HepG2 (cell line): ENCODE data around the gene SPC24. TPM values are rescaled to one million over a fixed set of nuclear protein-coding genes. Genes with fewer than 3 reads are reported as not detected.

ENCODE experiments used
- ATAC-seq: fragments of 200-7000 bp; cut with Tn5 transposase; 3 replicates; pipeline ENCODE4 v1.9.1; 2020; ENCODE audit warnings: mild to moderate bottlenecking, moderate library complexity
- BruUV-seq: library from RNA; stranded (reverse); fragments of 400-500 nt; replicated peaks from 2 replicates; lab custom pipeline; 2021; lab: Mats Ljungman, UMichigan
- CTCF ChIA-PET: fragments of 300-600 bp; formaldehyde crosslinking; extraction: SDS; loops from one replicate; lab custom pipeline; 2021; ENCODE audit warnings: low total read pairs, inconsistent platforms, low intra/inter-chr PET ratio; lab: Yijun Ruan, JAX
- POLR2A ChIA-PET: fragments of 350-600 bp; sonication (Branson Sonifier 250); formaldehyde crosslinking; loops from one replicate; lab custom pipeline; 2020; ENCODE audit warnings: antibody characterized with exemption, inconsistent platforms; lab: Yijun Ruan, JAX
- DNase-seq: peaks from one replicate; pipeline ENCODE4 v3.0.0-alpha.2; 2015; ENCODE audit warnings: low spot score
- FAIRE-seq: peaks from 3 replicates; lab custom pipeline; 2011; peaks lifted over from hg19 to GRCh38; lab: Jason Lieb, UNC
- H2AFZ ChIP-seq: one replicate; pipeline ENCODE4 v1.6.1; 2011; ENCODE audit warnings: low read length, inconsistent platforms
- H3K27ac ChIP-seq: fragments of 300-600 bp; 3 replicates; pipeline ENCODE4 v1.8.0; 2011; ENCODE audit warnings: mixed run types, mild to moderate bottlenecking, mixed read lengths, low read length, inconsistent platforms; ENCODE audit not compliant: insufficient read depth; ENCODE audit errors: extremely low read length
- H3K27me3 ChIP-seq, 2 experiments: fragments of 200-600 bp in 1 of 2; 2 replicates in 1 of 2; 3 replicates in 1 of 2; pipeline versions ENCODE4 v1.6.0 to v1.8.0; 2011; ENCODE audit warnings: low read length in 2 of 2, mild to moderate bottlenecking in 2 of 2, moderate library complexity in 2 of 2, inconsistent platforms in 1 of 2; ENCODE audit not compliant: insufficient read depth in 2 of 2, control insufficient read depth in 1 of 2
- H3K36me3 ChIP-seq, 2 experiments: fragments of 200-600 bp in 1 of 2; replicated peaks in 1 of 2; 2 replicates in 1 of 2; 3 replicates in 1 of 2; pipeline versions ENCODE4 v1.5.1 to v1.8.0; 2011; ENCODE audit warnings: low read length in 2 of 2, inconsistent platforms in 1 of 2; ENCODE audit not compliant: insufficient read depth in 2 of 2, control insufficient read depth in 1 of 2
- H3K4me1 ChIP-seq: 2 replicates; pipeline ENCODE4 v1.5.1; 2012; ENCODE audit warnings: low read length, inconsistent platforms; ENCODE audit not compliant: insufficient read depth
- H3K4me2 ChIP-seq: 2 replicates; pipeline ENCODE4 v1.6.0; 2011; ENCODE audit warnings: low read depth, low read length, inconsistent platforms
- H3K4me3 ChIP-seq, 3 experiments: fragments of 200-600 bp in 1 of 3; sonication (generic), shearing (Covaris generic) in 1 of 3; replicated peaks in 1 of 3; 2 replicates each; pipeline ENCODE4 v1.5.1; 2011 to 2016; ENCODE audit warnings: low read length in 3 of 3, inconsistent platforms in 2 of 3, low read depth in 2 of 3, mild to moderate bottlenecking in 2 of 3, control low read depth in 1 of 3, mixed read lengths in 1 of 3; ENCODE audit not compliant: insufficient read depth in 1 of 3
- H3K79me2 ChIP-seq: one replicate; pipeline ENCODE4 v1.6.1; 2011; ENCODE audit warnings: low read length, inconsistent platforms; ENCODE audit not compliant: insufficient read depth
- H3K9ac ChIP-seq: 2 replicates; pipeline ENCODE4 v1.6.0; 2011; ENCODE audit warnings: mild to moderate bottlenecking, low read depth, low read length, inconsistent platforms; ENCODE audit not compliant: insufficient read depth
- H3K9me3 ChIP-seq: 2 replicates; pipeline ENCODE4 v1.5.1; 2012; ENCODE audit warnings: mild to moderate bottlenecking, low read length
- H4K20me1 ChIP-seq: 2 replicates; pipeline ENCODE4 v1.6.0; 2011; ENCODE audit warnings: inconsistent platforms, mild to moderate bottlenecking, low read length, moderate library complexity; ENCODE audit not compliant: insufficient read depth
- AGO2 ChIP-seq: fragments of 200-400 bp; formaldehyde crosslinking; optimal IDR thresholded peaks from 2 replicates; pipeline ENCODE3; 2017; ENCODE audit warnings: mild to moderate bottlenecking, low read depth, low read length, moderate library complexity
- ARHGAP35 ChIP-seq: sonication (generic); formaldehyde crosslinking; IDR thresholded peaks from 2 replicates; pipeline ENCODE4 v1.9.0; 2022; ENCODE audit warnings: mild to moderate bottlenecking, inconsistent platforms, moderate library complexity, missing genetic modification reagents, borderline replicate concordance
- ATF1 ChIP-seq: IDR thresholded peaks from 2 replicates; pipeline ENCODE4 v1.6.1; 2016; ENCODE audit warnings: mild to moderate bottlenecking, control low read depth
- CBFB ChIP-seq: sonication (generic); formaldehyde crosslinking; IDR thresholded peaks from 2 replicates; pipeline ENCODE4 v1.4.0; 2020; ENCODE audit warnings: missing genetic modification reagents
- CBX5 ChIP-seq: sonication (generic); formaldehyde crosslinking; IDR thresholded peaks from 2 replicates; pipeline ENCODE4 v1.4.0; 2020; ENCODE audit warnings: missing genetic modification reagents, borderline replicate concordance
- EHMT2 ChIP-seq: fragments of 200-600 bp; sonication (generic); IDR thresholded peaks from 2 replicates; pipeline ENCODE4 v1.7.0; 2017; ENCODE audit warnings: antibody characterized with exemption, low read depth, low read length, borderline replicate concordance
- HDAC1 ChIP-seq: sonication (generic); formaldehyde crosslinking; IDR thresholded peaks from 2 replicates; pipeline ENCODE4 v1.5.1; 2020; ENCODE audit warnings: mild to moderate bottlenecking, missing genetic modification reagents
- IRF2 ChIP-seq: IDR thresholded peaks from 2 replicates; pipeline ENCODE4 v1.6.1; 2018; ENCODE audit warnings: missing genetic modification reagents, missing compliant biosample characterization
- POLR2A ChIP-seq, 2 experiments: IDR thresholded peaks; 2 replicates each; pipeline ENCODE4 v1.6.1; 2011; ENCODE audit warnings: low read depth in 2 of 2, low read length in 2 of 2, mild to moderate bottlenecking in 1 of 2, moderate library complexity in 1 of 2; ENCODE audit not compliant: insufficient read depth in 1 of 2
- POLR2G ChIP-seq: fragments of 200-400 bp; formaldehyde crosslinking; IDR thresholded peaks from 2 replicates; pipeline ENCODE4 v1.6.1; 2018; ENCODE audit warnings: mild to moderate bottlenecking, low read depth, low read length, moderate library complexity
- RBFOX2 ChIP-seq: fragments of 200-400 bp; formaldehyde crosslinking; IDR thresholded peaks from 2 replicates; pipeline ENCODE4 v1.6.1; 2017; ENCODE audit warnings: low read depth, mild to moderate bottlenecking, low read length
- SALL1 ChIP-seq: sonication (generic); formaldehyde crosslinking; IDR thresholded peaks from 2 replicates; pipeline ENCODE4 v1.8.0; 2022; ENCODE audit warnings: mild to moderate bottlenecking, missing genetic modification reagents
- ZBTB3 ChIP-seq: sonication (generic); formaldehyde crosslinking; IDR thresholded peaks from 2 replicates; pipeline ENCODE4 v1.4.0; 2020; ENCODE audit warnings: low read depth, mild to moderate bottlenecking, moderate library complexity, missing genetic modification reagents, borderline replicate concordance
- ZC3H13 ChIP-seq: sonication (generic); formaldehyde crosslinking; IDR thresholded peaks from 2 replicates; pipeline ENCODE4 v1.8.1; 2023; ENCODE audit warnings: mild to moderate bottlenecking, missing genetic modification reagents, moderate library complexity
- ZMAT3 ChIP-seq: sonication (generic); formaldehyde crosslinking; conservative IDR thresholded peaks from 2 replicates; pipeline ENCODE4 v1.7.0; 2021; ENCODE audit warnings: missing genetic modification reagents
- ZNF331 ChIP-seq: sonication (generic); formaldehyde crosslinking; IDR thresholded peaks from 2 replicates; pipeline ENCODE4 v1.4.0; 2020; ENCODE audit warnings: missing genetic modification reagents
- ZNF44 ChIP-seq: sonication (generic); formaldehyde crosslinking; IDR thresholded peaks from 2 replicates; pipeline ENCODE4 v1.5.1; 2020; ENCODE audit warnings: mild to moderate bottlenecking, missing genetic modification reagents
- ZNF441 ChIP-seq: sonication (generic); formaldehyde crosslinking; IDR thresholded peaks from 2 replicates; pipeline ENCODE4 v1.7.0; 2021; ENCODE audit warnings: missing genetic modification reagents, borderline replicate concordance
- ZNF558 ChIP-seq: sonication (generic); formaldehyde crosslinking; IDR thresholded peaks from 2 replicates; pipeline ENCODE4 v1.9.0; 2022; ENCODE audit warnings: mild to moderate bottlenecking, missing genetic modification reagents, borderline replicate concordance
- ZNF768 ChIP-seq: sonication (generic); formaldehyde crosslinking; IDR thresholded peaks from 2 replicates; pipeline ENCODE4 v1.4.0; 2020; ENCODE audit warnings: missing genetic modification reagents
- WGBS: methylation state at CpG from one replicate; pipeline ENCODE4 v1.1.6; 2017; ENCODE audit warnings: low lambda C conversion rate; 5-methylcytosine and 5-hydroxymethylcytosine counted together
- in situ Hi-C: cut with HindIII; loops from 2 replicates; pipeline ENCODE4 v1.10.0; 2017; ENCODE audit warnings: low pct_unique_long_range_greater_than_20kb; ENCODE audit not compliant: extremely low pct_ligation_motif_present
- intact Hi-C: fragments of 100-400 bp; cut with micrococcal nuclease; formaldehyde crosslinking; loops from one replicate; pipeline ENCODE4 v1.10.0; 2022; ENCODE audit not compliant: unreplicated experiment
- polyA plus RNA-seq, 8 experiments: library from polyadenylated mRNA; depleted of rRNA in 3 of 8; stranded (reverse) in 7 of 8; unstranded in 1 of 8; fragments of >200 nt; fragmentation: Illumina TruSeq in 4 of 8; extraction: Trizol in 4 of 8; gene quantifications; 2 replicates each; pipeline versions ENCODE4 v1.2.1 to v1.2.3, GENCODE V29; 2011 to 2016; ENCODE audit warnings: low read depth in 4 of 8, missing spikeins in 1 of 8, mixed read lengths in 1 of 8; ENCODE audit not compliant: insufficient read depth in 1 of 8
- total RNA-seq, 5 experiments: library from RNA; depleted of rRNA; stranded (reverse); fragments of >200 nt; fragmentation: Illumina TruSeq; extraction: Trizol; gene quantifications; 2 replicates each; pipeline ENCODE4 v1.2.3, GENCODE V29; 2016; ENCODE audit warnings: low read depth in 1 of 5
- TF ChIP-seq, protein P1 (sequence below): sonication (generic); formaldehyde crosslinking; IDR thresholded peaks from 2 replicates; pipeline ENCODE4 v1.5.1; 2020; ENCODE audit warnings: mild to moderate bottlenecking, moderate library complexity, missing genetic modification reagents

Gene SPC24
- total and polyA plus RNA-seq, 2 of the 13 experiments (the other 11 are each of a cell fraction or from before 2014, with no cell fraction given), result 10.0 to 46.2 TPM

- Histone ChIP-seq H3K4me2 (no peak overlapping the region), H4K20me1 (peaks cover 47% of the 10 kb centered on the region), H3K4me1 (no peaks in the 10 kb centered on the region), H3K9me3 (no peaks in the 10 kb centered on the region), H2AFZ (no peak overlapping the region), H3K27ac (no peak overlapping the region), H3K36me3 (peaks cover 44 to 86% of the 10 kb centered on the region in 2 experiments), H3K9ac (no peak overlapping the region), H3K79me2 (peaks cover 6% of the 10 kb centered on the region), H3K4me3 (no peak overlapping the region), H3K27me3 (no peaks in the 10 kb centered on the region)
- DNase-seq (no peak), ATAC-seq (no peak), FAIRE-seq (no peak)
- over 99% methylated on average over 5 of the region's 6 CpGs for WGBS
- intact Hi-C loops (no loop called here), in situ Hi-C loops (no loop called here)
- ChIA-PET CTCF (no interaction called here), POLR2A (no interaction called here)
- TF ChIP-seq CBFB (CRISPR knock-in tag) (no peak), ZMAT3 (CRISPR knock-in tag) (no peak), ZBTB3 (CRISPR knock-in tag) (no peak), EHMT2 (no peak)
- BruUV-seq, result TSS peak; percentile 39
Observed at GRCh38 chr19:11108746-11109145, 46.8 kb downstream of the SPC24 start.

GRCh38 chr19:11106477-11106876 is 49.1 kb downstream of the SPC24 start:
- Histone ChIP-seq H2AFZ (no peak overlapping the region), H3K9me3 (no peaks in the 10 kb centered on the region), H3K4me2 (no peak overlapping the region), H3K36me3 (peaks cover 40 to 84% of the 10 kb centered on the region in 2 experiments), H3K27ac (no peak overlapping the region), H3K79me2 (peaks cover 6% of the 10 kb centered on the region), H3K27me3 (no peaks in the 10 kb centered on the region; a peak in 1 of 5 replicates), H3K4me1 (no peaks in the 10 kb centered on the region), H4K20me1 (peaks cover 52% of the 10 kb centered on the region), H3K9ac (no peak overlapping the region), H3K4me3 (no peak overlapping the region)
- FAIRE-seq, result no peak
- WGBS, result 96% methylated on average over 13 of the region's 13 CpGs
- DNase-seq, result no peak
- in situ Hi-C loops (no loop called here), intact Hi-C loops (no loop called here)
- no TSS peak for BruUV-seq
- ChIA-PET CTCF (no interaction called here), POLR2A (no interaction called here)
- ATAC-seq, result no peak
- no peak for TF ChIP-seq ZNF44
- TF ChIP-seq AGO2, result peak; percentile 38
- TF ChIP-seq HDAC1 (CRISPR knock-in tag), result no peak
- no peak for TF ChIP-seq ZNF558 (CRISPR knock-in tag)
- TF ChIP-seq RBFOX2, result 0 out of 2 replicates have a peak, but pooled peaks have one; percentile 5
- no peak for TF ChIP-seq CBX5 (CRISPR knock-in tag)
- TF ChIP-seq ATF1 (CRISPR knock-in tag), result no peak
- TF ChIP-seq SALL1, result no peak
- TF ChIP-seq ZNF768 (CRISPR knock-in tag), result peak; percentile 75
- TF ChIP-seq POLR2A (IDR thresholded peaks at IDR 0.05; ENCODE audit: insufficient read depth in 1 of 2, low read depth in 2 of 2, low read length in 2 of 2), result 0 out of 4 replicates have a peak, but pooled peaks of 1 of the 2 experiments have one; percentile 39
- TF ChIP-seq, protein P1, sequence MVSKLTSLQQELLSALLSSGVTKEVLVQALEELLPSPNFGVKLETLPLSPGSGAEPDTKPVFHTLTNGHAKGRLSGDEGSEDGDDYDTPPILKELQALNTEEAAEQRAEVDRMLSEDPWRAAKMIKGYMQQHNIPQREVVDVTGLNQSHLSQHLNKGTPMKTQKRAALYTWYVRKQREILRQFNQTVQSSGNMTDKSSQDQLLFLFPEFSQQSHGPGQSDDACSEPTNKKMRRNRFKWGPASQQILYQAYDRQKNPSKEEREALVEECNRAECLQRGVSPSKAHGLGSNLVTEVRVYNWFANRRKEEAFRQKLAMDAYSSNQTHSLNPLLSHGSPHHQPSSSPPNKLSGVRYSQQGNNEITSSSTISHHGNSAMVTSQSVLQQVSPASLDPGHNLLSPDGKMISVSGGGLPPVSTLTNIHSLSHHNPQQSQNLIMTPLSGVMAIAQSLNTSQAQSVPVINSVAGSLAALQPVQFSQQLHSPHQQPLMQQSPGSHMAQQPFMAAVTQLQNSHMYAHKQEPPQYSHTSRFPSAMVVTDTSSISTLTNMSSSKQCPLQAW (CRISPR knock-in tag), result peak; percentile 27; the same call in 1 of the 2 replicates
- no peak for TF ChIP-seq IRF2
- TF ChIP-seq ZNF441, result no peak
- peak; percentile 29; the same call in 1 of the 2 replicates for TF ChIP-seq ZC3H13 (CRISPR knock-in tag)
- TF ChIP-seq POLR2G, result 0 out of 2 replicates have a peak, but pooled peaks have one; percentile 14
- TF ChIP-seq ARHGAP35 (CRISPR knock-in tag), result no peak
- no peak for TF ChIP-seq ZNF331 (CRISPR knock-in tag)
